PC-3 (cell line): ENCODE data around the gene SFTPB.

ENCODE experiments used
- CTCF ChIP-seq: fragments of 300-600 bp; sonication (generic); conservative IDR thresholded peaks from 2 replicates; pipeline ENCODE4 v1.5.1; 2017; ENCODE audit warnings: antibody characterized with exemption, low read depth, mild to moderate bottlenecking, low read length
- EZH2 ChIP-seq: fragments of 300-600 bp; sonication (generic); IDR thresholded peaks from one replicate; pipeline ENCODE4 v1.6.1; 2017; ENCODE audit warnings: antibody characterized with exemption, mild to moderate bottlenecking, low read length; ENCODE audit not compliant: unreplicated experiment
- EZH2phosphoT487 ChIP-seq: fragments of 300-600 bp; sonication (generic); IDR thresholded peaks from 2 replicates; pipeline ENCODE4 v1.6.1; 2018; ENCODE audit warnings: mild to moderate bottlenecking, antibody characterized with exemption, low read length, borderline replicate concordance

GRCh38 chr2:85674417-85674816, 6.4 kb upstream of the SFTPB start:
- TF ChIP-seq CTCF: no peak
- no peak for TF ChIP-seq EZH2
- no peak for TF ChIP-seq EZH2phosphoT487
